Fibroblast of lung (primary cell): ENCODE measurements around the gene MCF2L2. TPM values are rescaled to one million over a fixed set of nuclear protein-coding genes. Genes with fewer than 3 reads are reported as not detected.
A peak's percentile ranks its signal among the peaks of the same experiment; 100 is the strongest.

Experiments
- DNase-seq, 2 donors: peaks; one replicate each; pipeline versions ENCODE4 v3.0.0 to v3.0.0-alpha.2; 2010; ENCODE audit warnings: low read depth in 2 of 2
- H2AFZ ChIP-seq: 2 replicates; pipeline ENCODE4 v1.5.1; 2012; ENCODE audit warnings: low read length, control low read depth, inconsistent platforms
- H3K27ac ChIP-seq: 2 replicates; pipeline ENCODE4 v1.5.1; 2011; ENCODE audit warnings: low read length, control low read depth; ENCODE audit not compliant: insufficient read depth
- H3K27me3 ChIP-seq: 2 replicates; pipeline ENCODE4 v1.5.1; 2011; ENCODE audit warnings: mild to moderate bottlenecking, low read length; ENCODE audit not compliant: control insufficient read depth, insufficient read depth
- H3K36me3 ChIP-seq: 2 replicates; pipeline ENCODE4 v1.5.1; 2011; ENCODE audit warnings: low read length; ENCODE audit not compliant: control insufficient read depth, insufficient read depth
- H3K4me1 ChIP-seq: 2 replicates; pipeline ENCODE4 v1.5.1; 2011; ENCODE audit warnings: low read length; ENCODE audit not compliant: control insufficient read depth, insufficient read depth; ENCODE audit errors: extremely low read depth
- H3K4me2 ChIP-seq: 2 replicates; pipeline ENCODE4 v1.5.1; 2011; ENCODE audit warnings: low read length, control low read depth; ENCODE audit not compliant: insufficient read depth; ENCODE audit errors: extremely low read depth
- H3K4me3 ChIP-seq, 4 experiments: fragments of 200-600 bp in 1 of 4; sonication (generic) in 1 of 4; replicated peaks in 1 of 4; 2 replicates each; pipeline ENCODE4 v1.5.1; 2011 to 2016; ENCODE audit warnings: low read length in 4 of 4, low read depth in 3 of 4, mild to moderate bottlenecking in 3 of 4, control low read depth in 2 of 4, inconsistent platforms in 1 of 4, mixed read lengths in 1 of 4; ENCODE audit not compliant: insufficient read depth in 1 of 4; ENCODE audit errors: control extremely low read depth in 1 of 4
- H3K79me2 ChIP-seq: 2 replicates; pipeline ENCODE4 v1.5.1; 2012; ENCODE audit warnings: mild to moderate bottlenecking, low read length, inconsistent platforms; ENCODE audit not compliant: control insufficient read depth, insufficient read depth
- H3K9ac ChIP-seq: 2 replicates; pipeline ENCODE4 v1.5.1; 2011; ENCODE audit warnings: mild to moderate bottlenecking, low read length, control low read depth; ENCODE audit not compliant: insufficient read depth
- H3K9me3 ChIP-seq: 2 replicates; pipeline ENCODE4 v1.5.1; 2012; ENCODE audit warnings: low read depth, low read length; ENCODE audit not compliant: control insufficient read depth, insufficient read depth
- H4K20me1 ChIP-seq: 2 replicates; pipeline ENCODE4 v1.5.1; 2011; ENCODE audit warnings: low read length; ENCODE audit not compliant: control insufficient read depth, insufficient read depth; ENCODE audit errors: extremely low read depth
- CTCF ChIP-seq, 2 donors: IDR thresholded peaks in 1 of 2; conservative IDR thresholded peaks in 1 of 2; 1 replicate in 1 of 2; 2 replicates in 1 of 2; pipeline ENCODE4 v1.5.1; 2011 to 2012; ENCODE audit warnings: low read length in 2 of 2, control low read depth in 1 of 2, inconsistent platforms in 1 of 2, low read depth in 1 of 2, mild to moderate bottlenecking in 1 of 2
- EZH2 ChIP-seq: IDR thresholded peaks from 2 replicates; pipeline ENCODE4 v1.5.1; 2012; ENCODE audit warnings: low read length, control low read depth, mild to moderate bottlenecking; ENCODE audit errors: missing control alignments
- polyA plus RNA-seq, 2 donors: library from polyadenylated mRNA; depleted of rRNA in 1 of 2; stranded (reverse) in 1 of 2; unstranded in 1 of 2; fragments of >200 nt; gene quantifications; 2 replicates each; pipeline ENCODE4 v1.2.1, GENCODE V29; 2011 to 2012; ENCODE audit warnings: missing spikeins in 1 of 2
- total RNA-seq: library from RNA; depleted of rRNA; stranded (reverse); fragments of >200 nt; gene quantifications from 2 replicates; pipeline ENCODE4 v1.2.1, GENCODE V29; 2014

Gene MCF2L2
- total and polyA plus RNA-seq, 2 donors (not counting 1 experiment from before 2014, with no cell fraction given), result under 0.01 to 0.08 TPM

- no peaks in the 10 kb centered on the region for H3K79me2 ChIP-seq
- no peaks in the 10 kb centered on the region for H4K20me1 ChIP-seq
- H3K4me2 ChIP-seq, result no peak overlapping the region
- no peaks in the 10 kb centered on the region for H3K9me3 ChIP-seq
- no peaks in the 10 kb centered on the region for H3K36me3 ChIP-seq
- H3K27ac ChIP-seq, result no peak overlapping the region
- H3K4me1 ChIP-seq, result no peaks in the 10 kb centered on the region
- TF ChIP-seq CTCF (conservative IDR thresholded peaks at IDR 0.05 in 1 of 2, IDR thresholded peaks at IDR 0.05 in 1 of 2; ENCODE audit: low read depth in 1 of 2, low read length in 2 of 2), result no peak
- TF ChIP-seq EZH2, result no peak
- H3K4me3 ChIP-seq, result no peak overlapping the region
- no peak overlapping the region for H3K9ac ChIP-seq
- no peak overlapping the region for H2AFZ ChIP-seq
- H3K27me3 ChIP-seq, result peaks cover 8% of the 10 kb centered on the region
- no peak for DNase-seq
Measured at GRCh38 chr3:183151821-183152351, 276.5 kb downstream of the MCF2L2 start.

GRCh38 chr3:183151086-183151485 lies 277.3 kb downstream of the MCF2L2 start:
- no peaks in the 10 kb centered on the region for H3K9me3 ChIP-seq
- no peak overlapping the region for H3K4me2 ChIP-seq
- DNase-seq, result no peak
- no peaks in the 10 kb centered on the region for H3K4me1 ChIP-seq
- no peak overlapping the region for H3K4me3 ChIP-seq
- no peaks in the 10 kb centered on the region for H3K79me2 ChIP-seq
- TF ChIP-seq EZH2 (no peak), CTCF (conservative IDR thresholded peaks at IDR 0.05 in 1 of 2, IDR thresholded peaks at IDR 0.05 in 1 of 2; ENCODE audit: low read depth in 1 of 2, low read length in 2 of 2) (no peak)
- H4K20me1 ChIP-seq, result no peaks in the 10 kb centered on the region
- H3K9ac ChIP-seq, result no peak overlapping the region
- no peak overlapping the region for H3K27ac ChIP-seq
- H3K27me3 ChIP-seq, result peaks cover 8% of the 10 kb centered on the region
- H3K36me3 ChIP-seq, result no peaks in the 10 kb centered on the region
- H2AFZ ChIP-seq, result no peak overlapping the region

DNA sequence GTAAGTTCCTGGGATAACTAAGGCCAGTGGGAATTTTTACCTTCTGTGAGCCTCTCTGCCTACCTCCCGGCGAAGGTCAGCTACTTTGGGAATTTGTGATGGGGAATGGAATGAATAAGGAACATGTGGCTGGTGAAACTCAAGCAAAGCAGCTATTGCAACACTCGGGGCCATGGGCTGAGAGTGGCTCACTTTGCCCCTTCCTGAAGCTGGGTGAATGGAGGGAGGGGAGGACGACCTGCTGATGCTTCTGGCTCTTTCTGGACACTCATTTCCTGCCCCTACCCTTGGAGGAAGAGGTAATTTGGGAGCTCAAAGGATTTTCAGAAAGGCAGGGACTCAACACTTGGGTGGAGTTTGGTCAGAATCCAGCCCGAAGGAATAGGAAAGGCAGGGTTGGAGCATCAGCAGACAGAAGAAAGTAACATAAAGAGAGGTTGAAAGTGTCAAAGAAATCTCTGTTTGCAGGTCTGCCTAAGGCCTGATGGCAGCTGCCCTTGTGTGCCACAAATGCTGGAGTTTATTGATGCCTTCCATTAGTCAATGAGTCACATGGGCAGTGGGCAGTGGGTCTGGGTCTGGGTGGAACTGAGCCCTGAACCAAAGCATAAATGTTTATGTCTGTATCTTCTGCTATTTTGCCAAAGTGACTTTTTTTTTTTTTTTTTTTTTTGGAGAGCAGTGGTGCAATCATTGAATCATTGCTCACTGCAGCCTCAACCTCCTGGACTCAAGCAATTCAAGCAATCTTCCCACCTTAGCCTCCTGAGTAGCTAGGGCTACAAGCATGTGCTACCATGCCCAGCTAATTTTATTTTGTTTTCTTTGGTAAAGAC lies 278.3 kb downstream of the MCF2L2 start:
- no peak for TF ChIP-seq CTCF (conservative IDR thresholded peaks at IDR 0.05 in 1 of 2, IDR thresholded peaks at IDR 0.05 in 1 of 2; ENCODE audit: low read depth in 1 of 2, low read length in 2 of 2)
- TF ChIP-seq EZH2, result no peak
- no peaks in the 10 kb centered on the region for H3K36me3 ChIP-seq
- H3K4me3 ChIP-seq, result no peak overlapping the region
- H3K4me2 ChIP-seq, result no peak overlapping the region
- no peaks in the 10 kb centered on the region for H3K4me1 ChIP-seq
- H3K9me3 ChIP-seq, result no peaks in the 10 kb centered on the region
- H3K27me3 ChIP-seq, result peaks cover 9% of the 10 kb centered on the region
- no peaks in the 10 kb centered on the region for H4K20me1 ChIP-seq
- H3K9ac ChIP-seq, result no peak overlapping the region
- no peak overlapping the region for H2AFZ ChIP-seq
- peak in 1 of 2 donors; percentile 38 for DNase-seq
- no peak overlapping the region for H3K27ac ChIP-seq
- no peaks in the 10 kb centered on the region for H3K79me2 ChIP-seq
